GM18498 (cell line): Measurements from ENCODE around the gene SORCS3.

ENCODE experiments used
- ATAC-seq: cut with Tn5 transposase; IDR thresholded peaks from one replicate; pipeline ENCODE4 v1.9.1; 2021; ENCODE audit warnings: mild to moderate bottlenecking, moderate library complexity; ENCODE audit not compliant: unreplicated experiment

The SORCS3 gene

GRCh38 chr10:105161149-105161548 is 520.1 kb downstream of the SORCS3 start:
- ATAC-seq, result no peak

- ATAC-seq, result no peak
Measured at GRCh38 chr10:105161767-105162166, 520.7 kb downstream of the SORCS3 start.

GRCh38 chr10:105170521-105170920 is 529.4 kb downstream of the SORCS3 start:
- ATAC-seq, result no peak

GRCh38 chr10:105171945-105172344 is 530.9 kb downstream of the SORCS3 start:
- ATAC-seq, result no peak

DNA sequence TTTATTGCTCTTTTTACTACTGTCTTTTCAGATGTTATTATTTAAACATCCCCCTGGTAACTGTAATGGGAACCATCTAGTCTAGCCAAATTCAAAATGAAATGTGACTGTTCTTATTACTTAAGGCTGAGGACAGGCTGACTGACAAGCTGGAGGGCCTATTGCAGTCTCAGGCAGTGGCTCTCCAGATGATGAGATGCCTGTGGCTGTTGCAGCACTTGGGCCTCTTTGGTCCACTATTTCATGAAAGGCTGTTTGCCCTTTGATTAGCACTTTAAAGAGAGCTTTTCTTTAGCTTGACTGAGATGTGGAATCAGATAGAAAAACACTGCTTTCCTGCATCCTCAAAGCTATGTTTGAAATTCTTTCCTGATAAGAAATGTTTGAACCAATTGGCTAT is 540.5 kb downstream of the SORCS3 start:
- no peak for ATAC-seq

GRCh38 chr10:105183536-105183935 is 542.4 kb downstream of the SORCS3 start:
- no peak for ATAC-seq

DNA sequence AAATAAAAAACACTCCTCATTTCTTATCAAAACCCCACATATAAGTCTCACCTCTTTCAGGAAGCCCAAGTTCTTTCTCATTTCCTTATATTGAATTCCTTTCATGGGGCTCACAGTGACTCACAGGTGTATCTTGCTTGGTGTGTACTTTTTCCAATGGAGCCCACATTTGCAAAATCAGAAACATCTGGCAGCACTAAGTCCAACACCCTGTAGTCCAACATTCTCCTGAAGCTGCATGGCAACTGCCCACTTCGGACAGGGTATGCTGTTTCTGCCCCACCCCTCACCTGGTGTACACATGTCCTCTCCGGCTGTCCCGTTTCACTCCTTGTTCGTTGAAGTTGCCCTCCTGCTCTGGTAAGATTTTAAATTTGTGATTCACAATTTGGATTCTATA is 544.1 kb downstream of the SORCS3 start:
- no peak for ATAC-seq

DNA sequence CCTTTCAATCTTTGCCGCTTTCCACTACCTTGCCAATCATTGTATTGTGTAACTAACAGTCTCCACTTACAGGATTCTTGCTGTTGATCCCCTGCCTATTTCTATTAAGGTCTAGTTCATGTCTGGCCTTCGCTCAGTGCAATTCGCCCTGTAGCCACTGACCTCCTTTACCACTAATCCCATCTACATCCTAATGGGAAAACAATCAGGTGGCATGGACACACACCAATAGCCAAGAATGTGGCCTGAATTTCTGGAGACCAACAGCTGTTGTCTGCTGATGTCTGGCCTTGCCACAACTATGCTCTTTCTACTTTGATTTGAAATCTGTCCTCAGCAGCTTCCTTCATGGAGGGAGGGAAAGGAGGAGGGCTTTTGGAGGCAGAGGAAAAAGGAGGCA is 546.2 kb downstream of the SORCS3 start:
- ATAC-seq, result no peak

DNA sequence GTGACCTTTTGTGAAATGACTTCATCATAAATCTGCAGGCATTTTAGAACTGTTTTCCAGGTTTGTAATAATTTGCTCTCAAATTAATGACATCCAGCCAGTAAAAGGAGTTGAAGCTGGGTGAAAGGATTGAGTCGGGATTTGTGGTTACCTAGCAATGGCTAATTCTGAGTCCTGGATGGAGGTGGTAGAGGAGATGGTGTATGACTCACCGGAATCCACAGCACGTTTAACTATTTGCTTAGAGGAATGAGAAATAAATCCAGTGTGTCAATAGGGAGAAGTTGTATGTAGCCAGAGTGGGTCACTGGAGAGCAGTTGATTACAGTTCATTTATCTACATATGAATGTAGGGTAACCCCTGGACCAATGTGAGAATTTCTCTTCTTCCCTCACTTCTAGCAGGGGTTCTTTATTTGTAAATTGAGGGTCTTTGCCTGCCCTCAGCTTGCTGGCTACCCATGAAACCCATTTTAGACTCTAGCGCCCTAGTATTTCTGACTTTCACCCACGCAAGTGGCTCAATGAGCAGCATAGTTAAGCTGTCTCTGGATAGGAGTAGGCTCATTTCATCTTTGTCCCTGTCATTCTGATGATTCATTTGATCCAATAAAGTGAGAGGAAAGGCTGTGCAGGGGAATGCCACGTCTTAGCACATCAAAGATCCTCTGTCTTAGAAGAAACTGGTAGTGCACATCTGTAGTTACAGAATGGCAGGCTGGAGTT is 547.8 kb downstream of the SORCS3 start:
- ATAC-seq, result no peak

GRCh38 chr10:105189463-105189800 is 548.3 kb downstream of the SORCS3 start:
- ATAC-seq, result no peak

DNA sequence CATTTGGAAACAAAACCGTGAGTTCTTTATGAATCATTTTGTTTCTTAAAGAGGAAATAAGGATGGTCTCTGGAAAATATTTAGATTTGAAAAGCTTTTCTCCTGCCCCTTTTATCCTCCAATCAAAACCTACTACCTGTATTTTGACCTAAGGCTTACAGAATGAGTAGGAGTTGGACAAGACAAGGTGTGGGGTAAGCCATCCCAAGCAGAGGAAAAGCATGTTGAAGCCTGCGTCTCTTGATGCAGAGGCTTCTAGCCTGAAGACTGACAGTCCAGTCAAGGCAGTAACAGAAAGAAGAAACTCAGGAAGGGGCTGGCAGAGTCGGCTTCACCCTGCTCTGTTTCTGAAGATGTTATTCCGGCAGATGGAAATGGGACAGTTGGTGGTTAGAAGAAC is 551.1 kb downstream of the SORCS3 start:
- ATAC-seq, result no peak

- no peak for ATAC-seq
Measured at GRCh38 chr10:105192861-105193260, 551.8 kb downstream of the SORCS3 start.

DNA sequence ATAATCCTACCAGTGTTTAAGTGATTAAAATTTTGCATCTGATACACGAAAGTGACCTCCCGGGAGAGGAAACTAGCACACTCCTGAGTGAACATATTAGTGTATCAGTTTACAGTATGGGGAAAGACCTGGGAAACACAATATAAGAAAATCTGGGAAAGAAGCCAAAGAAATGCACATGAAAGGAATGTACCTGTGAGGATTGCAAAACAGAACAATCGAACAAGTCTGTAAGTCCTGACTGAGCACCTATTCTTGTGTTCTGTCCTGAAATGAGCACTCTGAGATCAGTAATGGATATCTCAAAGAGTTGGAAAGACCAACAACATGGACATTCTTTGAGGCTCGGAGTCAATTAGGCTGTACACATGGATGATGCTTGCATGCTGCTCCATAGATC is 554.7 kb downstream of the SORCS3 start:
- ATAC-seq, result no peak

DNA sequence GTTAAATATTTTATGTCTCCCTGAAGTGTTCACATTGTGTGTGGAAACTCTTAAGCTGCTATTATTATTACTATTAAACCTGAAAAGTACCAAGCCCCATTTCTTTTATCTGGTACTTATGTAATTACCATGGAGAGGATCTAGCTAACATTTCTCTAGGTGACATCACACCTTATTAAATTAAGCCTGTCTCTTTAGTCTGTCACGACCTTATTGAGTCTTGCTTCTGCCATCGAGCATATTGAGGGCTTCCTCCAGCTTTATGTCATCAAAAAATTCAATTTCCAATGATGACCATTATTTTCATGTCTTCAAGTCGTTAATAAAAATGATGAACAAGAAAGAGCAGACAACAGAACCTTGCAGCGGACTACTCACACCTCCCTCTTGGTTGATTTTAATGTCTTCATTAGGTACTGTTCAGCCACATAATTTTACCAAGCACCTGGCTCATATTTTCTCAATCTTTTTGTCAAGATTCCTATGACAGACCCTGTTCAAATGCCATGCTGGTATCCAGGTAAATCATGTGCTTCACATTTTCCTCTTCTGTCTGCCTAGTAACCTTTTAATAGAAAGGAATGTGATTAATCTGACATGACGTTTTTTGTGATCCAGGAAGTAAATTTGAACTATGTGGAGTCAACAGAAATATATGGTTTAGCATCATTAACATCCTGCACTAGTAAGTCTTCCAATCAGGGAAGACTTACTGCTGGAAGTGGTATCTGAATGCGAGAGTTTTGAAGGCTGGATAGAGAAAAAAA is 556.7 kb downstream of the SORCS3 start:
- ATAC-seq, result no peak

DNA sequence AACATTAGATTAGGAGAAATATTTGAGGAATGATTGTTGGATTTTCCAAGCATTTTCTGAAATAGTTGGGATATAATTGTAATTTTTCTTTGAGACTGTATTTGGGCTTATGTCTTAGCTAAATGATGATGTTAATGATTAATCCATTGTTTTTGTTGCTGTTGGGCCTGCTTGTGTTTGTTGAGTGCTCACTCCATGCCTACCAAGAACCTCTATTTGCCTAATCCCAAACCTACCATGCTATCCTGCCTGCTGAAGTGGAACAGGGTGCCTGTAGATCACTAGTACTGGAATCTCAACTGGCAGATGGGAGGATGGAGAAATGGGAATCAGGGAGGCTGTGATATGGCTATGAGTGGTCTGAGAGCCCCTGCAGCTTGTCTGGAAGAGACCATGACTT is 565.5 kb downstream of the SORCS3 start:
- no peak for ATAC-seq

- no peak for ATAC-seq
Measured at GRCh38 chr10:105207476-105207995, 566.4 kb downstream of the SORCS3 start.

- ATAC-seq, result no peak
Measured at GRCh38 chr10:105210546-105210945, 569.5 kb downstream of the SORCS3 start.

DNA sequence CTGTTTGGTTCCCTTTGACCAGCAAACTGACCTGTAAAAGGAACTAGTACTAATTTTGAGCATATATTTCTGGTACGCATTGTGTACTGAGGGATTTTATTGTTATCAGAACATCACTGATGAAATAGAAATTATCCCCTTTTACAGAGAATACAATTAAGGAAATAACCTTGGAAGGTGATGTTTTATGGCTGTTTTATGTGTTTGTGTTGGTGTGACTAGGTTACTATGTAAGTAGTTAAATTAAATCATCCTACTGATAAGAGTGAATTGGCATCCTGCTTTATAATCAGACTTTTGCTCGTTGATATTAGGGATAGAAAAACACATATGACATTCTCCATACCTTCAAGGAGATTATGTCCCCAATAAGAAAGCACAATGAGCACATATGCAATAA is 596.6 kb downstream of the SORCS3 start:
- ATAC-seq, result no peak

DNA sequence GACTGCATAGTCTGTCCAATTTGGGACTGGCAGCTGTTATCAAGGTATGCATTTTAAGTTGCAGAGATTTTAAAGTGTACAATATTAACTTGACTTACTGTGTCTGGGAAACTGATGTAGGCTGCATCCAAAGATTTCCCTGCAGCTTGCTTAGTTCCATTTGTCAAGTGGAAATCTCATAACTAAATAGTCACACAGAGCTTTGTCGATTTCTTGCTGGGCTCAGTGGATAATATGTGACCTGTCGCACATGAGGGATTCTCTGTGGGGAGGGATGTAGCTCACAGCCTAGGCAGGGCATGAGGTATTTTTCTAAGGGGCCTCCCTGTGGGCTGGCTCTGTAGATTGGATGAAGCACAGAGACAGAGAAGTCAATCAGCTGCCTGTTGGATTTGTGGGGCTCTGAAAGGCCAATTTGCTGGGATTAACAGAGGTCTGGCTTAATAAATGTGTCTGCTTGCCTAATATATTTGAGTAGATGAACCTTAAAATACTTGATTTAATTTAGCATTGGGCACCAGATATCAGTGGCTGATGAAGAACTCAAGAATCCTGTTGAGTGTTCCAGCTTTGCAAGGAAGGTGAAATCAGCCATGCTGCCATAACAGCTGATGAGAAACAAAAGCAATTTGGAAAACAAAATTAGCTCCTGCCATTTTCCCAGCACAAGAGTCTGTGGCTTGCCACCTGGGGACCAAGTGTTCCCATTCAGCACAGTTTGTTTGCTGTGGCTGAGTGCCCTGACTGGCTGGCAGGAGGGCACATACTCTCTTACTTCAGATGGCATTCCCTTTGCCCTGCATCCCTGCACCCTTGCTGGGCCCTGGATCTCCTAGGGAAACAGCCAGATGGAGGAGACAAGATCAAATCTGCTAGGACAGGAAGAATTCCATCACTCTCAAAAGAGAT is 598.5 kb downstream of the SORCS3 start:
- ATAC-seq, result no peak

DNA sequence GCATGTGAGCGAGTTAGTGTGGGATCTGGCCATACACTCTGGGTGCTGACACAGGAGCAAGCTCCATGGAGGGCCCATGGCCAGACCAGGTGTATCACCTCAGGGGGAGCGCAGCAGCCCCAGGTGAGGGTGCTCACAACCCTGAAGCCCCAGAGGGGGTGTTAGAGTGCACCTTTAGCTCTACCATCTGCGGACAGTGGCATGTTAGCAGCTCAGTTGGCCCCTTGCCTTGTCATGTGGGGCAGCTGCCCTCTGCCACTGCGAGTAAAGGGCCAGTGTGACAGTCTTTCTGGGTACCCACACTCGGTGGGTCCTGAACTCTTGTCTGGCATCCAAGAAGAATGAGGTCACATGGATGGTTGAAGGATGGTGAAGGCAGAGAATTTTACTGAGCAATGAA is 600.2 kb downstream of the SORCS3 start:
- no peak for ATAC-seq

DNA sequence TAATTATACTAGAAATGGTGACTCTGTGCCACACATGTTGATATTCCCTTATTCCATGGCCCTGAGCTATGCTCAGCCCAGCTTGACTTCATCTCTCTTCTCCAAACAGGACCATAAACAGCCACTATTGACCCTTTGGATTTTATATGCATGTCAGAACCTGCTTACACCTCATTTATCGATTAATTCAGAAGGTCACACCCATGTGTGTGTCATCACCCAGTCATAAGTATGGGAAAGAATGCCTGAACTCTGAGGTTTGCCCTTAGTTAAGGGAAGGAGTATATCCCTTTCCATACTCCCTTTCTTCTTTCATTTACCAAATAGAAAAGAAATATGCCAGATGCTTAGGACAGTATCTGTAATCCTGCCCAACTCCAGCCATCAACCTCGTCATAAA is 602.3 kb downstream of the SORCS3 start:
- no peak for ATAC-seq
